HCT116 (cell line): ENCODE results near the gene OR51T1. TPM values are rescaled to one million over a fixed set of nuclear protein-coding genes. Genes with fewer than 3 reads are reported as not detected.

Experiments
- ATAC-seq: fragments of 200-7000 bp; cut with Tn5 transposase; 2 replicates; pipeline ENCODE4 v1.9.1; 2020; ENCODE audit warnings: mild to moderate bottlenecking, moderate library complexity
- BruUV-seq: library from RNA; stranded (reverse); fragments of 400-500 nt; replicated peaks from 2 replicates; lab custom pipeline; 2021; lab: Mats Ljungman, UMichigan
- CTCF ChIA-PET: fragments of 300-600 bp; sonication (Branson Sonifier 250); formaldehyde crosslinking; loops from one replicate; lab custom pipeline; 2021; ENCODE audit warnings: antibody characterized with exemption; lab: Charles Lee
- POLR2A ChIA-PET: fragments of 300-600, 350-600 bp; sonication (Branson Sonifier 250); formaldehyde crosslinking; loops from one replicate; lab custom pipeline; 2021; ENCODE audit warnings: antibody characterized with exemption; lab: Charles Lee
- RAD21 ChIA-PET, 2 experiments: fragments of 300-600 bp; sonication (Branson Sonifier 250); formaldehyde crosslinking; loops; one replicate each; lab custom pipeline; 2023; ENCODE audit warnings: low total read pairs in 2 of 2; ENCODE audit not compliant: uncharacterized antibody in 2 of 2, unreplicated experiment in 2 of 2, low non-redundant PET in 1 of 2; lab: Charles Lee
- DNase-seq: peaks from one replicate; pipeline ENCODE4 v3.0.0-alpha.2; 2010; ENCODE audit warnings: low read depth, low spot score
- H2AFZ ChIP-seq: fragments of 200-600 bp; shearing (Covaris generic), sonication (generic); 2 replicates; pipeline ENCODE4 v1.6.1; 2017; ENCODE audit warnings: low read depth, mixed run types, mixed read lengths, antibody characterized with exemption, low read length; ENCODE audit not compliant: poor library complexity, severe bottlenecking
- H3K27ac ChIP-seq: 2 replicates; pipeline ENCODE4 v1.5.1; 2012; ENCODE audit warnings: low read depth, low read length
- H3K27me3 ChIP-seq: fragments of 200-600 bp; sonication (generic); 2 replicates; pipeline ENCODE4 v1.6.1; 2016; ENCODE audit warnings: mixed run types, low read length, mixed read lengths; ENCODE audit not compliant: insufficient read depth
- H3K36me3 ChIP-seq, 2 experiments: fragments of 200-500 bp in 1 of 2; fragments of 200-600 bp in 1 of 2; sonication (Bioruptor generic) in 1 of 2; sonication (generic) in 1 of 2; 2 replicates each; pipeline versions ENCODE4 v1.5.1 to v1.6.1; 2014 to 2016; ENCODE audit warnings: low read length in 2 of 2, inconsistent platforms in 1 of 2, mixed read lengths in 1 of 2, mixed run types in 1 of 2; ENCODE audit not compliant: insufficient read depth in 2 of 2, control insufficient read depth in 1 of 2
- H3K4me1 ChIP-seq, 2 experiments: fragments of 200-600 bp in 1 of 2; sonication (generic) in 1 of 2; 2 replicates each; pipeline versions ENCODE4 v1.5.1 to v1.6.1; 2012 to 2017; ENCODE audit warnings: low read length in 2 of 2, inconsistent platforms in 1 of 2, mild to moderate bottlenecking in 1 of 2, mixed read lengths in 1 of 2, mixed run types in 1 of 2, moderate library complexity in 1 of 2; ENCODE audit not compliant: insufficient read depth in 2 of 2, control insufficient read depth in 1 of 2
- H3K4me2 ChIP-seq: fragments of 200-600 bp; sonication (generic); 2 replicates; pipeline ENCODE4 v1.6.1; 2017; ENCODE audit warnings: mixed run types, low read length, mixed read lengths
- H3K4me3 ChIP-seq, 2 experiments: fragments of 200-600 bp in 1 of 2; sonication (generic) in 1 of 2; replicated peaks in 1 of 2; 2 replicates each; pipeline ENCODE4 v1.5.1; 2011 to 2016; ENCODE audit warnings: low read length in 2 of 2, control low read depth in 1 of 2, low read depth in 1 of 2, mild to moderate bottlenecking in 1 of 2, mixed read lengths in 1 of 2, mixed run types in 1 of 2
- H3K79me2 ChIP-seq: fragments of 200-600 bp; sonication (generic); 2 replicates; pipeline ENCODE4 v1.6.1; 2017; ENCODE audit warnings: mild to moderate bottlenecking, mixed run types, low read length, moderate library complexity, mixed read lengths; ENCODE audit not compliant: insufficient read depth
- H3K9ac ChIP-seq: fragments of 200-600 bp; sonication (generic); 2 replicates; pipeline ENCODE4 v1.6.1; 2016; ENCODE audit warnings: low read length, mixed read lengths
- H3K9me2 ChIP-seq: fragments of 200-600 bp; sonication (generic), shearing (Covaris generic); 2 replicates; pipeline ENCODE4 v1.6.1; 2017; ENCODE audit warnings: mixed run types, mild to moderate bottlenecking, moderate library complexity; ENCODE audit not compliant: insufficient read depth
- H3K9me3 ChIP-seq, 2 experiments: fragments of 200-500 bp in 1 of 2; fragments of 200-600 bp in 1 of 2; sonication (Bioruptor generic) in 1 of 2; sonication (generic) in 1 of 2; 2 replicates each; pipeline ENCODE4 v1.6.1; 2014 to 2017; ENCODE audit warnings: low read length in 2 of 2, mixed read lengths in 2 of 2, inconsistent platforms in 1 of 2, low read depth in 1 of 2, mild to moderate bottlenecking in 1 of 2, mixed run types in 1 of 2, moderate library complexity in 1 of 2; ENCODE audit not compliant: control insufficient read depth in 1 of 2, insufficient read depth in 1 of 2
- H4K20me1 ChIP-seq: fragments of 200-600 bp; sonication (generic), shearing (Covaris generic); 2 replicates; pipeline ENCODE4 v1.6.1; 2017; ENCODE audit warnings: mixed run types, mild to moderate bottlenecking, moderate library complexity; ENCODE audit not compliant: insufficient read depth
- CTCF ChIP-seq, 3 experiments: fragments of 200-600 bp in 1 of 3; sonication (generic) in 1 of 3; IDR thresholded peaks in 2 of 3; conservative IDR thresholded peaks in 1 of 3; 2 replicates each; pipeline ENCODE4 v1.5.1; 2012 to 2017; ENCODE audit warnings: low read depth in 2 of 3, low read length in 2 of 3, antibody characterized with exemption in 1 of 3, borderline replicate concordance in 1 of 3, control low read depth in 1 of 3, mild to moderate bottlenecking in 1 of 3, mixed read lengths in 1 of 3, mixed run types in 1 of 3, moderate library complexity in 1 of 3; ENCODE audit not compliant: insufficient read depth in 1 of 3
- EGR1 ChIP-seq: IDR thresholded peaks from 2 replicates; pipeline ENCODE4 v1.6.1; 2012; ENCODE audit warnings: low read depth
- EZH2phosphoT487 ChIP-seq: fragments of 200-600 bp; IDR thresholded peaks from 2 replicates; pipeline ENCODE4 v1.6.1; 2018; ENCODE audit warnings: antibody characterized with exemption, borderline replicate concordance
- JUND ChIP-seq: IDR thresholded peaks from 2 replicates; pipeline ENCODE4 v1.6.1; 2012
- MAX ChIP-seq: IDR thresholded peaks from 2 replicates; pipeline ENCODE4 v1.6.1; 2012
- POLR2A ChIP-seq: IDR thresholded peaks from 2 replicates; pipeline ENCODE4 v1.7.0; 2011; ENCODE audit warnings: borderline replicate concordance; ENCODE audit not compliant: insufficient read depth, insufficient read length; ENCODE audit errors: extremely low read depth
- RAD21 ChIP-seq: IDR thresholded peaks from 2 replicates; pipeline ENCODE4 v1.6.1; 2012; ENCODE audit warnings: low read depth, mild to moderate bottlenecking
- REST ChIP-seq: IDR thresholded peaks from 2 replicates; pipeline ENCODE4 v1.6.1; 2012; ENCODE audit warnings: low read depth
- SIN3A ChIP-seq: IDR thresholded peaks from 2 replicates; pipeline ENCODE4 v1.6.1; 2012; ENCODE audit warnings: low read depth
- SRF ChIP-seq: IDR thresholded peaks from 2 replicates; pipeline ENCODE4 v1.6.1; 2012; ENCODE audit warnings: low read depth
- TCF7L2 ChIP-seq: IDR thresholded peaks from 2 replicates; pipeline ENCODE4 v1.7.0; 2011; ENCODE audit warnings: borderline replicate concordance, inconsistent platforms; ENCODE audit not compliant: insufficient read depth, insufficient read length; ENCODE audit errors: extremely low read depth
- YY1 ChIP-seq: IDR thresholded peaks from 2 replicates; pipeline ENCODE4 v1.6.1; 2011; ENCODE audit warnings: low read length, low read depth, moderate library complexity, mild to moderate bottlenecking; ENCODE audit not compliant: insufficient replicate concordance; ENCODE audit errors: extremely low read depth
- ZBTB33 ChIP-seq: IDR thresholded peaks from 2 replicates; pipeline ENCODE4 v1.6.1; 2011; ENCODE audit warnings: mild to moderate bottlenecking, low read length, moderate library complexity; ENCODE audit not compliant: insufficient replicate concordance; ENCODE audit errors: extremely low read depth
- ZFX ChIP-seq: fragments of 450-650 bp; IDR thresholded peaks from 2 replicates; pipeline ENCODE4 v1.6.1; 2017
- ZNF274 ChIP-seq: fragments of 200-500 bp; sonication (Bioruptor generic); IDR thresholded peaks from 2 replicates; pipeline ENCODE4 v1.6.1; 2014; ENCODE audit warnings: mild to moderate bottlenecking, low read depth, low read length, inconsistent platforms
- intact Hi-C: fragments of 100-400 bp; cut with micrococcal nuclease; formaldehyde crosslinking; loops from 2 replicates; pipeline ENCODE4 v1.10.0; 2022
- total RNA-seq: library from RNA; stranded (reverse); gene quantifications from one replicate; pipeline ENCODE4 v1.2.1, GENCODE V29; 2021; ENCODE audit not compliant: unreplicated experiment
- TF ChIP-seq, protein P1 (sequence below): IDR thresholded peaks from 2 replicates; pipeline ENCODE4 v1.6.1; 2012

The OR51T1 gene
- total RNA-seq, 1 experiment from 2014 or later = not detected

- no peak for TF ChIP-seq EZH2phosphoT487
- TF ChIP-seq, all 23 proteins: peak for 0
Measured at GRCh38 chr11:4882543-4882942, 843 bp downstream of the OR51T1 start (continued).

DNA sequence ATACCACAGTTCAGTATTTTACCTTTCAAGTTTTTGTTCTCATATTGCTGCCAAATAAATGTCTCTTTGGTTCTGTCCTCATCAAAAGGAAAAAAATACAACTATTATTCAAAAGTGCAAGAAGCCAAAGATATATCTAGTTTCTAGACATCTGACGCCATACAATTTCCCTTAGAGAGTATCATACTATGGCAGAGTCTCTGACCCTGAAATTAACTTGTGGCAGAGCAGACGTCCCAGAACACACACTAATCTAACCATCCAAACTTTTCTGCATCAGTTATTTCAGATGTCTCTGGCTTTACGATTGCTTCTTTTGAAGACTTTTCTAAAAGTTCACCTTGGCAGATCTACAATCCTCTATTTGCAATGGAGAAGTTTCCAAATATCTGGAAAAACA lies 2.7 kb downstream of the OR51T1 start:
- H2AFZ ChIP-seq = no peak overlapping the region
- no peaks in the 10 kb centered on the region for H3K36me3 ChIP-seq
- no peaks in the 10 kb centered on the region for H3K9me3 ChIP-seq
- peaks cover 15% of the 10 kb centered on the region for H3K27me3 ChIP-seq
- H3K4me2 ChIP-seq = no peak overlapping the region
- no peak overlapping the region for H3K9ac ChIP-seq
- H4K20me1 ChIP-seq = no peaks in the 10 kb centered on the region
- no peak for ATAC-seq
- H3K4me3 ChIP-seq = no peak overlapping the region
- ChIA-PET CTCF (no interaction called here), RAD21 (no interaction called here), POLR2A (no interaction called here)
- no peak for TF ChIP-seq POLR2A
- TF ChIP-seq ZNF274 = no peak
- no peak for TF ChIP-seq REST
- no peak for TF ChIP-seq SIN3A
- TF ChIP-seq, protein P1, sequence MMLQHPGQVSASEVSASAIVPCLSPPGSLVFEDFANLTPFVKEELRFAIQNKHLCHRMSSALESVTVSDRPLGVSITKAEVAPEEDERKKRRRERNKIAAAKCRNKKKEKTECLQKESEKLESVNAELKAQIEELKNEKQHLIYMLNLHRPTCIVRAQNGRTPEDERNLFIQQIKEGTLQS = no peak
- no peak for TF ChIP-seq ZBTB33
- no peak for TF ChIP-seq YY1
- no peak for TF ChIP-seq ZFX
- no peak for TF ChIP-seq MAX
- no peak for TF ChIP-seq JUND
- no peak for TF ChIP-seq CTCF (IDR thresholded peaks at IDR 0.05 in 2 of 3, conservative IDR thresholded peaks at IDR 0.05 in 1 of 3; ENCODE audit: borderline replicate concordance in 1 of 3, insufficient read depth in 1 of 3, low read depth in 2 of 3, low read length in 2 of 3)
- no peak for TF ChIP-seq TCF7L2
- TF ChIP-seq RAD21 = no peak
- no peak for TF ChIP-seq SRF
- TF ChIP-seq EGR1 = no peak
- TF ChIP-seq EZH2phosphoT487 = no peak
- no peaks in the 10 kb centered on the region for H3K9me2 ChIP-seq
- DNase-seq = no peak
- no peaks in the 10 kb centered on the region for H3K4me1 ChIP-seq
- H3K27ac ChIP-seq = no peak overlapping the region
- no TSS peak for BruUV-seq
- intact Hi-C loops = no loop called here
- H3K79me2 ChIP-seq = no peaks in the 10 kb centered on the region
